Body of pancreas (tissue), 4 donors: ENCODE results near the gene MRM2.

Source experiments
- POLR2A ChIP-seq, 3 donors: fragments of 450-650 bp; IDR thresholded peaks; one replicate each; pipeline ENCODE4 v1.6.1; 2016; ENCODE audit warnings: antibody characterized with exemption in 3 of 3, mild to moderate bottlenecking in 2 of 3
- TF ChIP-seq, protein P1 (sequence below), 7 experiments: fragments of 450-650 bp in 4 of 7; fragments of 200-600 bp in 3 of 7; sonication (generic) in 3 of 7; IDR thresholded peaks; one replicate each; pipeline ENCODE4 v1.5.1; 2016 to 2019; ENCODE audit warnings: antibody characterized with exemption in 7 of 7

DNA sequence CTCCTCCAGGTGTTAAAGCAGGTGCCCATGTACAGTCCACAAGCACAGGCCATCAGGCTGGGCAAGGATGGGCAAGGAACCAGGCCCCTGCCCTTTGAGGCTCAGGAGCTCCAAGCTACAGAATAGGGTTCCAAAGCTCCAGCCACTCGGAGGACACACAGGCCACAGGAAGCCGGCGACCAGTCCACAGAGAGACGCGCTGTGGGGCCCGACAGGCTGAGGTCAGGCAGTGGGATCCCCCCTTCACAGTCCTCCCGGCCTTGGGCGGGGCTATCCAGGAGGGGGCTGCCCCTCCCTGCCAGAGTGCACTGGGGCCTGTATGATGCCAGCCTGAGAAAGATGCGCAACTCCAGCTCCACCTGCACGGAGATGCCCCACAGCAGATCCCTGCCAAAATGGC, 43.2 kb downstream of the MRM2 start:
- TF ChIP-seq, protein P1, sequence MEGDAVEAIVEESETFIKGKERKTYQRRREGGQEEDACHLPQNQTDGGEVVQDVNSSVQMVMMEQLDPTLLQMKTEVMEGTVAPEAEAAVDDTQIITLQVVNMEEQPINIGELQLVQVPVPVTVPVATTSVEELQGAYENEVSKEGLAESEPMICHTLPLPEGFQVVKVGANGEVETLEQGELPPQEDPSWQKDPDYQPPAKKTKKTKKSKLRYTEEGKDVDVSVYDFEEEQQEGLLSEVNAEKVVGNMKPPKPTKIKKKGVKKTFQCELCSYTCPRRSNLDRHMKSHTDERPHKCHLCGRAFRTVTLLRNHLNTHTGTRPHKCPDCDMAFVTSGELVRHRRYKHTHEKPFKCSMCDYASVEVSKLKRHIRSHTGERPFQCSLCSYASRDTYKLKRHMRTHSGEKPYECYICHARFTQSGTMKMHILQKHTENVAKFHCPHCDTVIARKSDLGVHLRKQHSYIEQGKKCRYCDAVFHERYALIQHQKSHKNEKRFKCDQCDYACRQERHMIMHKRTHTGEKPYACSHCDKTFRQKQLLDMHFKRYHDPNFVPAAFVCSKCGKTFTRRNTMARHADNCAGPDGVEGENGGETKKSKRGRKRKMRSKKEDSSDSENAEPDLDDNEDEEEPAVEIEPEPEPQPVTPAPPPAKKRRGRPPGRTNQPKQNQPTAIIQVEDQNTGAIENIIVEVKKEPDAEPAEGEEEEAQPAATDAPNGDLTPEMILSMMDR (IDR thresholded peaks at IDR 0.05), result no peak
- no peak for TF ChIP-seq POLR2A (IDR thresholded peaks at IDR 0.05)
